Measurements from ENCODE around the gene PBX2. TPM values are rescaled to one million over a fixed set of nuclear protein-coding genes. Genes with fewer than 3 reads are reported as not detected.
"Not testable (repeated sequence)": the region's sequence is repeated elsewhere in the genome, so short reads cannot be mapped to it uniquely, and the experiment has no call there.

Gene PBX2
- total RNA-seq, 1 experiment from 2014 or later, result 109 TPM

GRCh38 chr6:32154514-32155161, 35.4 kb downstream of the PBX2 start:
- in situ Hi-C loops (cut with HindIII; ENCODE audit: low sequenced_read_pairs), result no loop called here
- peak; percentile 72 for DNase-seq (ENCODE audit: low spot score)

- peak; percentile 95 for DNase-seq (ENCODE audit: low spot score)
- in situ Hi-C loops (cut with HindIII; ENCODE audit: low sequenced_read_pairs), result no loop called here
These were observed 36.2 kb downstream of the PBX2 start, which contains the start of gene PPT2 for GRCh38 chr6:32153564-32154513. Gene PPT2 (plus strand): TSS chr6:32154141. CDS start chr6:32154595, 454 bp downstream.

- in situ Hi-C loops (cut with HindIII; ENCODE audit: low sequenced_read_pairs), result no loop called here
- DNase-seq (ENCODE audit: low spot score), result peak; percentile 75
These were observed 37.0 kb downstream of the PBX2 start for GRCh38 chr6:32152769-32153563.

- in situ Hi-C loops (cut with HindIII; ENCODE audit: low sequenced_read_pairs), result no loop called here
- DNase-seq (ENCODE audit: low spot score), result peak; percentile 72
These were observed 37.9 kb downstream of the PBX2 start, which contains the start of gene PRRT1 for GRCh38 chr6:32151863-32152768. Gene PRRT1 (minus strand): TSS chr6:32151939. CDS start chr6:32151827, 112 bp downstream.

GRCh38 chr6:32151181-32151862, 38.7 kb downstream of the PBX2 start:
- in situ Hi-C loops (cut with HindIII; ENCODE audit: low sequenced_read_pairs), result no loop called here
- peak; percentile 95 for DNase-seq (ENCODE audit: low spot score)

- peak; percentile 20 for DNase-seq (ENCODE audit: low spot score)
- in situ Hi-C loops (cut with HindIII; ENCODE audit: low sequenced_read_pairs), result no loop called here
These were observed 39.8 kb downstream of the PBX2 start for GRCh38 chr6:32149932-32150870.

GRCh38 chr6:32149092-32149755, 40.8 kb downstream of the PBX2 start:
- DNase-seq (ENCODE audit: low spot score), result no peak
- in situ Hi-C loops (cut with HindIII; ENCODE audit: low sequenced_read_pairs), result no loop called here

GRCh38 chr6:32148289-32149091, 41.5 kb downstream of the PBX2 start:
- in situ Hi-C loops (cut with HindIII; ENCODE audit: low sequenced_read_pairs), result no loop called here
- no peak for DNase-seq (ENCODE audit: low spot score)

- in situ Hi-C loops (cut with HindIII; ENCODE audit: low sequenced_read_pairs), result no loop called here
- no peak for DNase-seq (ENCODE audit: low spot score)
These were observed 42.4 kb downstream of the PBX2 start for GRCh38 chr6:32147401-32148132.

- no peak for DNase-seq (ENCODE audit: low spot score)
- in situ Hi-C loops (cut with HindIII; ENCODE audit: low sequenced_read_pairs), result no loop called here
These were observed 43.3 kb downstream of the PBX2 start for GRCh38 chr6:32146687-32147086.

- in situ Hi-C loops (cut with HindIII; ENCODE audit: low sequenced_read_pairs), result no loop called here
- DNase-seq (ENCODE audit: low spot score), result no peak
These were observed 43.7 kb downstream of the PBX2 start for GRCh38 chr6:32146287-32146686.

- in situ Hi-C loops (cut with HindIII; ENCODE audit: low sequenced_read_pairs); DNase-seq (ENCODE audit: low spot score): not testable (repeated sequence)
These were observed 45.8 kb downstream of the PBX2 start for GRCh38 chr6:32144238-32144637.

- in situ Hi-C loops (cut with HindIII; ENCODE audit: low sequenced_read_pairs), result no loop called here
These were observed 49.5 kb downstream of the PBX2 start for GRCh38 chr6:32140420-32141046.

GRCh38 chr6:32139590-32139989, 50.4 kb downstream of the PBX2 start:
- in situ Hi-C loops (cut with HindIII; ENCODE audit: low sequenced_read_pairs), result no loop called here
- no peak for DNase-seq (ENCODE audit: low spot score)

More at GRCh38 chr6:32140420-32141046, 49.5 kb downstream of the PBX2 start:
- DNase-seq (ENCODE audit: low spot score), result no peak

Data from G401 (cell line).